Upper lobe of left lung (tissue), 6 donors: ENCODE measurements around the gene UGT2B10. TPM values are rescaled to one million over a fixed set of nuclear protein-coding genes. Genes with fewer than 3 reads are reported as not detected.
"Not testable (repeated sequence)": the region's sequence is repeated elsewhere in the genome, so short reads cannot be mapped to it uniquely, and the experiment has no call there.

Experiments used
- ATAC-seq, 2 donors: fragments of 200-7000 bp; cut with Tn5 transposase; one replicate each; pipeline ENCODE4 v1.9.1; 2022; ENCODE audit warnings: mild to moderate bottlenecking in 2 of 2, moderate library complexity in 2 of 2; ENCODE audit not compliant: low FRiP score in 2 of 2
- DNase-seq, 2 donors: peaks; one replicate each; pipeline ENCODE4 v3.0.0-alpha.2; 2019 to 2020
- H3K27ac ChIP-seq, 4 donors: fragments of 200-600 bp; sonication (generic); one replicate each; pipeline ENCODE4 v1.5.1; 2016 to 2019
- H3K27me3 ChIP-seq, 4 donors: fragments of 200-600 bp; sonication (generic); one replicate each; pipeline ENCODE4 v1.5.1; 2017 to 2019
- H3K36me3 ChIP-seq, 4 donors: fragments of 200-600 bp; sonication (generic); one replicate each; pipeline ENCODE4 v1.5.1; 2016 to 2019
- H3K4me1 ChIP-seq, 4 donors: fragments of 200-600 bp; sonication (generic); one replicate each; pipeline ENCODE4 v1.5.1; 2018 to 2019
- H3K4me3 ChIP-seq, 4 donors: fragments of 200-600 bp; sonication (generic); one replicate each; pipeline ENCODE4 v1.5.1; 2017 to 2019; ENCODE audit warnings: mild to moderate bottlenecking in 2 of 4, moderate library complexity in 1 of 4
- H3K9me3 ChIP-seq, 4 donors: fragments of 200-600 bp; sonication (generic); one replicate each; pipeline ENCODE4 v1.5.1; 2018 to 2019
- EP300 ChIP-seq, 4 donors: sonication (generic); formaldehyde crosslinking; IDR thresholded peaks; one replicate each; pipeline ENCODE4 v1.5.1; 2017; ENCODE audit warnings: antibody characterized with exemption in 4 of 4, control low read depth in 2 of 4
- POLR2A ChIP-seq, 4 donors: fragments of 450-650 bp; IDR thresholded peaks; one replicate each; pipeline ENCODE4 v1.5.1; 2016 to 2017; ENCODE audit warnings: antibody characterized with exemption in 4 of 4, mild to moderate bottlenecking in 2 of 4
- POLR2AphosphoS5 ChIP-seq, 2 donors: sonication (generic); formaldehyde crosslinking; IDR thresholded peaks; one replicate each; pipeline ENCODE4 v1.5.1; 2017; ENCODE audit warnings: antibody characterized with exemption in 2 of 2
- WGBS, 2 donors: methylation state at CpG; one replicate each; pipeline ENCODE4 v1.1.5; 2017 to 2018; 5-methylcytosine and 5-hydroxymethylcytosine counted together
- total RNA-seq, 6 donors: library from RNA; depleted of rRNA in 4 of 6; stranded (reverse); fragments of >200 nt in 4 of 6; gene quantifications; one replicate each; pipeline versions ENCODE4 v1.1.0 to v1.2.1, GENCODE V29; 2016 to 2021
- TF ChIP-seq, protein P1 (sequence below), 6 experiments: fragments of 450-650 bp in 4 of 6; fragments of 200-600 bp in 2 of 6; sonication (generic) in 2 of 6; IDR thresholded peaks; one replicate each; pipeline ENCODE4 v1.5.1; 2016 to 2019; ENCODE audit warnings: antibody characterized with exemption in 6 of 6
- donor health status: DM: no; HTN: no; CAD: no; lungs with moderate emphysema.
- donor health status: DM: no; HTN: yes; CAD: no; lungs with severe emphysema.

UGT2B10 gene
- total RNA-seq, result under 1 TPM in 1 of 6 donors, not detected in 5; 0.17 TPM

DNA sequence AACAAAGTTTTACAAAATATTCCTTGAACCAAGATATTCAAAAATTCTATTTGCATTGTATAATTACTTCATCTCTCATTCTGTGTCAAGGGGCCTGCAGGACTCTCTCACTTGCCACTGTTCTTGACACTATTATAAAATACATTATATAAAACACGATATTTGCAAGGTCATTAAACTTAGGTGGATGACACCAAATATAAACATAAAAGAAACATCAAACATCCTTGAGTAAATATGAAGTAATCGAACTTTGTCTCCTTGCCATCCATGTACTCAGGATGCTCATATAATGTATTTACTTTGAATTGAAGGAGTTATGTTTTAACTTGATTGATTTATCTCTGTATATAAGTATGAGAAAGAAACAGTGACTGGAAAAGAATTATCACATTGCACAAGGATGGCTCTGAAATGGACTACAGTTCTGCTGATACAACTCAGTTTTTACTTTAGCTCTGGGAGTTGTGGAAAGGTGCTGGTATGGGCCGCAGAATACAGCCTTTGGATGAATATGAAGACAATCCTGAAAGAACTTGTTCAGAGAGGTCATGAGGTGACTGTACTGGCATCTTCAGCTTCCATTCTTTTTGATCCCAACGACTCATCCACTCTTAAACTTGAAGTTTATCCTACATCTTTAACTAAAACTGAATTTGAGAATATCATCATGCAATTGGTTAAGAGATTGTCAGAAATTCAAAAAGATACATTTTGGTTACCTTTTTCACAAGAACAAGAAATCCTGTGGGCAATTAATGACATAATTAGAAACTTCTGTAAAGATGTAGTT, at the start of gene UGT2B10:
UGT2B10 (plus strand) TSS at position 378 of the 793 bp plus-strand sequence; CDS start at position 404, 26 bp downstream.
- H3K4me1 ChIP-seq, H3K27ac ChIP-seq, H3K4me3 ChIP-seq, DNase-seq, H3K9me3 ChIP-seq, H3K27me3 ChIP-seq, H3K36me3 ChIP-seq, ATAC-seq: not testable (repeated sequence)
- WGBS, 2 donors, result 47 to 58% methylated on average over 4 of the region's 4 CpGs

DNA sequence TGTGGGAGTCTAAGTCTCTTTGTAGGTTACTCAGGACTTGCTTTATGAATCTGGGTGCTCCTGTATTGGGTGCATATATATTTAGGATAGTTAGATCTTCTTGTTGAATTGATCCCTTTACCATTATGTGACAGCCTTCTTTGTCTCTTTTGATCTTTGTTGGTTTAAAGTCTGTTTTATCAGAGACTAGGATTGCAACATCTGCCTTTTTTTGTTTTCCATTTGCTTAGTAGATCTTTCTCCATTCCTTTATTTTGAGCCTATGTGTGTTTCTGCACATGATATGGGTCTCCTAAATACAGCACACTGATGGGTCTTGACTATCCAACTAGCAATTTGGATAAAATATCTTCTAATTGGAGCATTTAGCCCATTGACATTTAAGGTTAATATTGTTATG, 44.0 kb upstream of the UGT2B10 start:
- not testable (repeated sequence) for H3K27ac ChIP-seq, H3K4me3 ChIP-seq, H3K36me3 ChIP-seq, H3K9me3 ChIP-seq, DNase-seq, H3K4me1 ChIP-seq, ATAC-seq, H3K27me3 ChIP-seq

GRCh38 chr4:68773699-68774098, 42.1 kb upstream of the UGT2B10 start:
- H3K27ac ChIP-seq, result no peak overlapping the region
- DNase-seq (no peak), ATAC-seq (no peak)
- H3K4me1 ChIP-seq, result no peaks in the 10 kb centered on the region
- WGBS, 2 donors, result 90 to 91% methylated on average over 2 to 5 of the region's 5 CpGs
- H3K27me3 ChIP-seq, result no peaks in the 10 kb centered on the region
- peaks cover 0 to 1% (median 0%) of the 10 kb centered on the region in 4 donors for H3K9me3 ChIP-seq
- H3K36me3 ChIP-seq, result no peaks in the 10 kb centered on the region
- no peak overlapping the region for H3K4me3 ChIP-seq
- no peak for TF ChIP-seq POLR2A (IDR thresholded peaks at IDR 0.05)
- TF ChIP-seq, protein P1, sequence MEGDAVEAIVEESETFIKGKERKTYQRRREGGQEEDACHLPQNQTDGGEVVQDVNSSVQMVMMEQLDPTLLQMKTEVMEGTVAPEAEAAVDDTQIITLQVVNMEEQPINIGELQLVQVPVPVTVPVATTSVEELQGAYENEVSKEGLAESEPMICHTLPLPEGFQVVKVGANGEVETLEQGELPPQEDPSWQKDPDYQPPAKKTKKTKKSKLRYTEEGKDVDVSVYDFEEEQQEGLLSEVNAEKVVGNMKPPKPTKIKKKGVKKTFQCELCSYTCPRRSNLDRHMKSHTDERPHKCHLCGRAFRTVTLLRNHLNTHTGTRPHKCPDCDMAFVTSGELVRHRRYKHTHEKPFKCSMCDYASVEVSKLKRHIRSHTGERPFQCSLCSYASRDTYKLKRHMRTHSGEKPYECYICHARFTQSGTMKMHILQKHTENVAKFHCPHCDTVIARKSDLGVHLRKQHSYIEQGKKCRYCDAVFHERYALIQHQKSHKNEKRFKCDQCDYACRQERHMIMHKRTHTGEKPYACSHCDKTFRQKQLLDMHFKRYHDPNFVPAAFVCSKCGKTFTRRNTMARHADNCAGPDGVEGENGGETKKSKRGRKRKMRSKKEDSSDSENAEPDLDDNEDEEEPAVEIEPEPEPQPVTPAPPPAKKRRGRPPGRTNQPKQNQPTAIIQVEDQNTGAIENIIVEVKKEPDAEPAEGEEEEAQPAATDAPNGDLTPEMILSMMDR (IDR thresholded peaks at IDR 0.05), result no peak
- TF ChIP-seq POLR2AphosphoS5 (IDR thresholded peaks at IDR 0.05), result no peak
- no peak for TF ChIP-seq EP300 (IDR thresholded peaks at IDR 0.05)

DNA sequence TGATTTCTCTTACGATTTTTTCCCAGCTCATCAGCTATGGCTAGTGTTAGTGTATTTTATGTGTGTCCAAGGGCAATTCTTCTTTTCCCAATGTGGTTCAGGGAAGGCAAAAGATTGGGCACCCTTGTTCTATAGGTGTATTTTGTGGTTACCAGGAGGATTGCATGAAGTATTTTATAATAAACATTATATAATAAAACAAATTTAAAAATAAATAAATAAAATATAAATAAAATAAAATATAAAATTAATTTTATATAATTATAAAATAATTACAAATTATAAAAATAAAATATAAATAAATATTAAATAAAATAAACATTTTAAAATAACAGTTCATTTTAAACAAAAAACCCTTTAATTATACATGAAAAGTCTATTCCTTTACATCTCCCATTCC, 35.6 kb upstream of the UGT2B10 start:
- DNase-seq, result no peak
- no peak overlapping the region for H3K4me3 ChIP-seq
- TF ChIP-seq POLR2AphosphoS5 (IDR thresholded peaks at IDR 0.05), result no peak
- TF ChIP-seq, protein P1 (IDR thresholded peaks at IDR 0.05), result no peak
- TF ChIP-seq EP300 (IDR thresholded peaks at IDR 0.05), result no peak
- TF ChIP-seq POLR2A (IDR thresholded peaks at IDR 0.05), result no peak
- no peak overlapping the region for H3K27ac ChIP-seq
- no peak for ATAC-seq
- 75 to 85% methylated on average over 1 of the region's 1 CpG for WGBS, 2 donors
- H3K4me1 ChIP-seq, result no peaks in the 10 kb centered on the region
- H3K9me3 ChIP-seq, result peaks cover 0 to 4% (median 1%) of the 10 kb centered on the region in 4 donors
- no peaks in the 10 kb centered on the region for H3K27me3 ChIP-seq
- no peaks in the 10 kb centered on the region for H3K36me3 ChIP-seq

DNA sequence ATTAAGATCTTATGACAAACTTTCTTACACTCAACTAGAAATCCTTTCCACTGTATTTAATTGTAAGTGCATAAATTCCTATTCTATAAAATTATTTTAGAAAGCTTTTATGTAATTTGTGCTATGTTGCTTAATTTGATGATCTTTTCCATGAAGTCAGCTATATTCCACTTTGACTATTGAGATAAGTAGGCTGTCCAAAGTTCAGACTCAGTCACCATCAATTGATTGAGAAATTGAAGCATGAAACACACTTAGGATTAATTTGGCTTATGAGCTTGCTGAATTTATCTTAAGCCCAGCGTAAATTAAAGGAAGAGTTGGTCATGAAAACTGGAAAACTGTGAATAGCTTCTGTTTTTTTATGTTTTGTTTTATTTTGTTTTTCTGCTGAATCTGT, 18.7 kb upstream of the UGT2B10 start:
- H3K9me3 ChIP-seq, result no peaks in the 10 kb centered on the region
- no peaks in the 10 kb centered on the region for H3K4me1 ChIP-seq
- 56 to 77% methylated on average over 1 of the region's 1 CpG for WGBS, 2 donors
- no peak overlapping the region for H3K4me3 ChIP-seq
- H3K36me3 ChIP-seq, result no peaks in the 10 kb centered on the region
- H3K27ac ChIP-seq, result no peak overlapping the region
- ATAC-seq (no peak), DNase-seq (no peak)
- TF ChIP-seq, protein P1 (IDR thresholded peaks at IDR 0.05), result no peak
- no peak for TF ChIP-seq POLR2A (IDR thresholded peaks at IDR 0.05)
- TF ChIP-seq EP300 (IDR thresholded peaks at IDR 0.05), result no peak
- no peak for TF ChIP-seq POLR2AphosphoS5 (IDR thresholded peaks at IDR 0.05)
- no peaks in the 10 kb centered on the region for H3K27me3 ChIP-seq

- ATAC-seq, result no peak
- Histone ChIP-seq H3K4me1 (no peaks in the 10 kb centered on the region), H3K36me3 (no peaks in the 10 kb centered on the region), H3K4me3 (no peak overlapping the region), H3K27ac (no peak overlapping the region), H3K27me3 (no peaks in the 10 kb centered on the region), H3K9me3 (no peaks in the 10 kb centered on the region)
- 50 to 61% methylated on average over 3 of the region's 3 CpGs for WGBS, 2 donors
- no peak for DNase-seq
- TF ChIP-seq POLR2A (IDR thresholded peaks at IDR 0.05) (no peak), POLR2AphosphoS5 (IDR thresholded peaks at IDR 0.05) (no peak), EP300 (IDR thresholded peaks at IDR 0.05) (no peak)
- TF ChIP-seq, protein P1 (IDR thresholded peaks at IDR 0.05), result no peak
Measured at GRCh38 chr4:68797618-68798017, 18.2 kb upstream of the UGT2B10 start.
